Retinal pigment epithelial cell (primary cell): ENCODE results near the gene CEMIP2.

Experiments used
- DNase-seq: peaks from one replicate; pipeline ENCODE4 v3.0.0-alpha.2; 2010; ENCODE audit warnings: low read depth
- H3K4me3 ChIP-seq: 2 replicates; pipeline ENCODE4 v1.5.1; 2011; ENCODE audit warnings: mild to moderate bottlenecking, low read length, control low read depth, moderate library complexity
- TF ChIP-seq, protein P1 (sequence below): conservative IDR thresholded peaks from 2 replicates; pipeline ENCODE4 v1.5.1; 2011; ENCODE audit warnings: low read depth, low read length, control low read depth, inconsistent platforms

CEMIP2 gene

DNA sequence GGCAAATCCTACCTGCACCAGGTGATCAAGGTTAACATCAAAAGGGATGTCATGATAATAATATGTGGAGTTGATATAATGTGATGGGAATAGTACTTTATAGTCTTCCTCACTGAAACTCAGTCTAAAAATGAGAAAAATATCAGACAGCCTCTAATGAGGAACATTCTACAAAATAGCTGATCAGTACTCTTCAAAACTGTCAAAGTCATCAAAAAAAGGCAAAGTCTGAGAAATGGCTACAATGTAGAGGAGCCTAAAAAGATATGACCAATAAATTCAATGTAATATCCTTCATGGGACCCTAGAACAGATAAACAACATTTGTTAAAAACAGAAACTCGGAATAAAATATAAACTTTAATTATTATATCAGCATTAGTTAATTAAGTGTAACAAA lies 95.7 kb downstream of the CEMIP2 start:
- H3K4me3 ChIP-seq, result no peak overlapping the region
- TF ChIP-seq, protein P1, sequence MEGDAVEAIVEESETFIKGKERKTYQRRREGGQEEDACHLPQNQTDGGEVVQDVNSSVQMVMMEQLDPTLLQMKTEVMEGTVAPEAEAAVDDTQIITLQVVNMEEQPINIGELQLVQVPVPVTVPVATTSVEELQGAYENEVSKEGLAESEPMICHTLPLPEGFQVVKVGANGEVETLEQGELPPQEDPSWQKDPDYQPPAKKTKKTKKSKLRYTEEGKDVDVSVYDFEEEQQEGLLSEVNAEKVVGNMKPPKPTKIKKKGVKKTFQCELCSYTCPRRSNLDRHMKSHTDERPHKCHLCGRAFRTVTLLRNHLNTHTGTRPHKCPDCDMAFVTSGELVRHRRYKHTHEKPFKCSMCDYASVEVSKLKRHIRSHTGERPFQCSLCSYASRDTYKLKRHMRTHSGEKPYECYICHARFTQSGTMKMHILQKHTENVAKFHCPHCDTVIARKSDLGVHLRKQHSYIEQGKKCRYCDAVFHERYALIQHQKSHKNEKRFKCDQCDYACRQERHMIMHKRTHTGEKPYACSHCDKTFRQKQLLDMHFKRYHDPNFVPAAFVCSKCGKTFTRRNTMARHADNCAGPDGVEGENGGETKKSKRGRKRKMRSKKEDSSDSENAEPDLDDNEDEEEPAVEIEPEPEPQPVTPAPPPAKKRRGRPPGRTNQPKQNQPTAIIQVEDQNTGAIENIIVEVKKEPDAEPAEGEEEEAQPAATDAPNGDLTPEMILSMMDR, result no peak
- DNase-seq, result no peak

DNA sequence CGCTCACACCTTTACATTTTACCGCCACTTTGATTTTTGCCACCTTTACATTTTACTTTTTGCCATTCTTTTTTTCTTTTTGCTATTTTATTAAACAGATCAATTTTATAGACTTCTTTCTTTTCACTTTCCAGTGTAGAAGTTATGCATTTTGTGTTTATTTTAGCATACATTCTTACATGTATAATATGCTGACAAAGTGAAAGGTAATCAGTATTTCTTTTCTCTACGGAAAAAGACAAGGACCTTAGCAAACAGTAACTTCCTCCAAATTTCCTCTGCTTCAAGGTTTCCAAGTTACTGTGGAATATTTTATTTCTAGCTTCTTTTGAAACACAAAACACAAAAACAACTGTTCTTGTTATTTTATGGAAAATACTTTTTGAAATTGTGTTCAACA lies 97.0 kb downstream of the CEMIP2 start:
- DNase-seq, result no peak
- H3K4me3 ChIP-seq, result no peak overlapping the region
- TF ChIP-seq, protein P1, result no peak

DNA sequence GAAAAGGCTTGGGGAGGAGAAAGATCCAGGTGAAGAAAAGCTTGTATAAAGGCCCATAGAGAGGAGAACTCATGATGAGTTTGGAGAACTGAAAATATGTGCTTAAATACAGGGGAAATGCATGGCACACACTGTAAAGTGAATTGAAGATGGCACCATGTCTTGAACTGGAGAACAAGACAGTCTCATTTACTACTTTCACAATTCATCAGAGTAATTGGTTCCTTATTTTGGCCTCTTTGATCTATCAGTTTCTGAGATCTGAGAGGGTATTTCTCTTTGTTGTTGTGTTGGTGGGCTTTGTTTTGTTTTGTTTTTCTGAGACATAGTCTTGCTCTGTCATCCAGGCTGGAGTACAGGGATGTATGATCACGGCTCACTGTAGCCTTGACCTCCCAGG lies 98.2 kb downstream of the CEMIP2 start:
- DNase-seq, result no peak
- no peak overlapping the region for H3K4me3 ChIP-seq
- TF ChIP-seq, protein P1, result no peak

DNA sequence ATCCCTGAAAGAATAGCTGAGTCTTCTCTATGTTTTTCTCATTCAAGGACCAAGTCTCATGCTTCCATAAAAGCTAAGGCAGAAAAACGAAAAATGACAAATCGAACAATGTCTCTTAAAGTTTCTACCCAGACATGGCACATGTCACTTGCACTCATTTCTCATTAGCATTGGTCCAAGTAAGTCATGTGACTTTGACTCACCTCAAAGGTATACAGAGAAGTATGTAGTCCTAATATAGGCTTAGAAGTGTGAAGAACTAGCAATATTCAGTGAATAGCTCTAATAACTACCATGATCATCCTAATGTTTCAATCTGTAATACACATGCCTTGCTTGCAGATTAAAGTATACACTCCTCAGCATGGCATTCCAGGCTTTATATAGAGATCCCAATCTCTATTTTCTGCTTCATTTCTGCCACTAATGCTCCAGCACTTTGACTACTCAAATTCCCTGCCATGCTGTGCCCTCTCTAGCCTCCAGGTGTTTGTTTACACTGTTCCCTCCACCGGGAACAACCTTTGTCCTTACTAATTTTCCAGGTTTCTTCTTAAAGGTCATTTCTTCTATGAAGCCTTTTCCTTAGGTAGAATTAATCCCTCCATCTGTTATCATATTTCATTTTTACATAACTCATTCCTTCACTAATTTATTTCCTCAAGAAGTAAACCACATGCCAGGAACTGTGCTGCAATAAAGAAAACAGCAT lies 98.9 kb downstream of the CEMIP2 start:
- no peak for DNase-seq
- H3K4me3 ChIP-seq, result no peak overlapping the region
- TF ChIP-seq, protein P1, result no peak

DNA sequence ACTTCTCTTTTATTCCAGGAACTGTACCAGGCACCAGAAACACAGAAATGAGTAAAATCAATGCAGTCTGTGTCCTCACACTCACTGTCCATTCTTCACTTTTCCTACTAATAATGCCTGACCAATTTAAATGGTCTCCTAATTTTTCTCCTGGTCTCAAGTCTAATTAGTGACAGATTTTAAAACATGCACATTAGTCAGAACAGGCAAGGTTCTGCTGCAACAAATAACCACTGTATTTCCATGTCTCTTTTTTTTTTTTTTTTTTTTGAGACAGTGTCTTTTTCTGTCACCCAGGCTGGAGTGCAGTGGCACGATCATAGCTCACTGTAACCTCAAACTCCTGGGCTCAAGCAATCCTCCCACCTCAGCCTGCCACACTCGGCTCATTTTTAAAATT lies 99.6 kb downstream of the CEMIP2 start:
- TF ChIP-seq, protein P1, result no peak
- H3K4me3 ChIP-seq, result no peak overlapping the region
- no peak for DNase-seq

DNA sequence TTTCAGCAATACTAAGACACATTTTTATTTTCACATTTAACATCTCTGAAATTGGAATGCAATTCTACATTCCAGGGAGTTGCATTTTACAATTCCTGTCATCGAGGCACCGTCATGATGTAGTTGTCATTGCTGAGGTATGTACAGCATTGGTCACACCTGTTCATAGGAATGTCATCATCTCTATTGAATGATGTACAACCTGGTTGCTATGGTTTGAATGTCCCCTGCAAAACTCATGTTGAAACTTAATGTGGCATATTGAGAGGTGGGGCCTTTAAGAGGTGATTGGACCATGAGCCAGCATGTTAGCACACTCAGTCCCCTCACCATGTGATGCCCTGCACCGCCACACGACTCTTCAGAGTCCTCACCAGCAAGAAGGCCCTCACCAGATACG lies 103.1 kb downstream of the CEMIP2 start:
- DNase-seq, result no peak
- no peak overlapping the region for H3K4me3 ChIP-seq
- TF ChIP-seq, protein P1, result no peak

DNA sequence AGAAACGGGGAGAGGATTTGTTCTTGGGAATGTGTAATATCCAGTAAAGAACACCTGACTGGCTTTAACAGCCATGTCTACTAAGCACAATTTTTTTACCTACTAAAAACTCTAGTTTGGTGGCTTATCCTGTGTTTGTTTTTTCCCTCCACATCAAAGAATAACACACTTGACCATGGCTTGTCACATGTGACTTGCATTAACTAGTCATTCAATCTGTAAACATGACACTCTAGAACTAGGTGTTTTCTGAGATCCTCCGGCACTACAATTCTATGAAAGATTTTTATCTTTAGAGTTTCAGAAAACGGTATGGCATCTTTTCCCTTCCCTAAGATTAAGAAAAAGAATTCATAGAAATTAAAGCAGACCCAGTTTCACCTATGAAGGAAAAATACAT lies 103.7 kb downstream of the CEMIP2 start:
- TF ChIP-seq, protein P1, result no peak
- no peak for DNase-seq

More for the DNA sequence above, 103.7 kb downstream of the CEMIP2 start:
- H3K4me3 ChIP-seq, result no peak overlapping the region
